Fibroblast of lung (primary cell): ENCODE data around the gene TSPOAP1. TPM values are rescaled to one million over a fixed set of nuclear protein-coding genes. Genes with fewer than 3 reads are reported as not detected.

Experiments
- DNase-seq, 2 donors: peaks; one replicate each; pipeline versions ENCODE4 v3.0.0 to v3.0.0-alpha.2; 2010; ENCODE audit warnings: low read depth in 2 of 2
- H2AFZ ChIP-seq: 2 replicates; pipeline ENCODE4 v1.5.1; 2012; ENCODE audit warnings: low read length, control low read depth, inconsistent platforms
- H3K27ac ChIP-seq: 2 replicates; pipeline ENCODE4 v1.5.1; 2011; ENCODE audit warnings: low read length, control low read depth; ENCODE audit not compliant: insufficient read depth
- H3K27me3 ChIP-seq: 2 replicates; pipeline ENCODE4 v1.5.1; 2011; ENCODE audit warnings: mild to moderate bottlenecking, low read length; ENCODE audit not compliant: control insufficient read depth, insufficient read depth
- H3K36me3 ChIP-seq: 2 replicates; pipeline ENCODE4 v1.5.1; 2011; ENCODE audit warnings: low read length; ENCODE audit not compliant: control insufficient read depth, insufficient read depth
- H3K4me1 ChIP-seq: 2 replicates; pipeline ENCODE4 v1.5.1; 2011; ENCODE audit warnings: low read length; ENCODE audit not compliant: control insufficient read depth, insufficient read depth; ENCODE audit errors: extremely low read depth
- H3K4me2 ChIP-seq: 2 replicates; pipeline ENCODE4 v1.5.1; 2011; ENCODE audit warnings: low read length, control low read depth; ENCODE audit not compliant: insufficient read depth; ENCODE audit errors: extremely low read depth
- H3K4me3 ChIP-seq, 4 experiments: fragments of 200-600 bp in 1 of 4; sonication (generic) in 1 of 4; replicated peaks in 1 of 4; 2 replicates each; pipeline ENCODE4 v1.5.1; 2011 to 2016; ENCODE audit warnings: low read length in 4 of 4, low read depth in 3 of 4, mild to moderate bottlenecking in 3 of 4, control low read depth in 2 of 4, inconsistent platforms in 1 of 4, mixed read lengths in 1 of 4; ENCODE audit not compliant: insufficient read depth in 1 of 4; ENCODE audit errors: control extremely low read depth in 1 of 4
- H3K79me2 ChIP-seq: 2 replicates; pipeline ENCODE4 v1.5.1; 2012; ENCODE audit warnings: mild to moderate bottlenecking, low read length, inconsistent platforms; ENCODE audit not compliant: control insufficient read depth, insufficient read depth
- H3K9ac ChIP-seq: 2 replicates; pipeline ENCODE4 v1.5.1; 2011; ENCODE audit warnings: mild to moderate bottlenecking, low read length, control low read depth; ENCODE audit not compliant: insufficient read depth
- H3K9me3 ChIP-seq: 2 replicates; pipeline ENCODE4 v1.5.1; 2012; ENCODE audit warnings: low read depth, low read length; ENCODE audit not compliant: control insufficient read depth, insufficient read depth
- H4K20me1 ChIP-seq: 2 replicates; pipeline ENCODE4 v1.5.1; 2011; ENCODE audit warnings: low read length; ENCODE audit not compliant: control insufficient read depth, insufficient read depth; ENCODE audit errors: extremely low read depth
- CTCF ChIP-seq, 2 donors: IDR thresholded peaks in 1 of 2; conservative IDR thresholded peaks in 1 of 2; 1 replicate in 1 of 2; 2 replicates in 1 of 2; pipeline ENCODE4 v1.5.1; 2011 to 2012; ENCODE audit warnings: low read length in 2 of 2, control low read depth in 1 of 2, inconsistent platforms in 1 of 2, low read depth in 1 of 2, mild to moderate bottlenecking in 1 of 2
- EZH2 ChIP-seq: IDR thresholded peaks from 2 replicates; pipeline ENCODE4 v1.5.1; 2012; ENCODE audit warnings: low read length, control low read depth, mild to moderate bottlenecking; ENCODE audit errors: missing control alignments
- polyA plus RNA-seq, 2 donors: library from polyadenylated mRNA; depleted of rRNA in 1 of 2; stranded (reverse) in 1 of 2; unstranded in 1 of 2; fragments of >200 nt; gene quantifications; 2 replicates each; pipeline ENCODE4 v1.2.1, GENCODE V29; 2011 to 2012; ENCODE audit warnings: missing spikeins in 1 of 2
- total RNA-seq: library from RNA; depleted of rRNA; stranded (reverse); fragments of >200 nt; gene quantifications from 2 replicates; pipeline ENCODE4 v1.2.1, GENCODE V29; 2014

Gene TSPOAP1
- total and polyA plus RNA-seq, 2 donors (not counting 1 experiment from before 2014, with no cell fraction given): 0.23 to 4.0 TPM

GRCh38 chr17:58375256-58375655, 46.7 kb upstream of the TSPOAP1 start:
- Histone ChIP-seq H3K36me3 (no peaks in the 10 kb centered on the region), H4K20me1 (no peaks in the 10 kb centered on the region), H3K4me2 (no peak overlapping the region), H3K4me1 (no peaks in the 10 kb centered on the region), H3K79me2 (no peaks in the 10 kb centered on the region), H3K4me3 (no peak overlapping the region), H3K27ac (no peak overlapping the region), H3K9me3 (no peaks in the 10 kb centered on the region), H3K9ac (no peak overlapping the region), H3K27me3 (no peaks in the 10 kb centered on the region), H2AFZ (no peak overlapping the region)
- TF ChIP-seq EZH2: no peak
- no peak for TF ChIP-seq CTCF (conservative IDR thresholded peaks at IDR 0.05 in 1 of 2, IDR thresholded peaks at IDR 0.05 in 1 of 2; ENCODE audit: low read depth in 1 of 2, low read length in 2 of 2)
- no peak for DNase-seq

GRCh38 chr17:58373923-58374322, 45.3 kb upstream of the TSPOAP1 start:
- H3K4me3 ChIP-seq: no peak overlapping the region
- no peak for TF ChIP-seq EZH2
- TF ChIP-seq CTCF (conservative IDR thresholded peaks at IDR 0.05 in 1 of 2, IDR thresholded peaks at IDR 0.05 in 1 of 2; ENCODE audit: low read depth in 1 of 2, low read length in 2 of 2): no peak
- no peak overlapping the region for H3K27ac ChIP-seq
- no peaks in the 10 kb centered on the region for H3K27me3 ChIP-seq
- H3K4me2 ChIP-seq: no peak overlapping the region
- DNase-seq: no peak
- no peaks in the 10 kb centered on the region for H3K79me2 ChIP-seq
- no peaks in the 10 kb centered on the region for H3K9me3 ChIP-seq
- no peaks in the 10 kb centered on the region for H3K36me3 ChIP-seq
- H4K20me1 ChIP-seq: no peaks in the 10 kb centered on the region
- no peak overlapping the region for H2AFZ ChIP-seq
- no peaks in the 10 kb centered on the region for H3K4me1 ChIP-seq
- H3K9ac ChIP-seq: no peak overlapping the region

- H2AFZ ChIP-seq: no peak overlapping the region
- H4K20me1 ChIP-seq: no peaks in the 10 kb centered on the region
- H3K79me2 ChIP-seq: no peaks in the 10 kb centered on the region
- H3K27ac ChIP-seq: no peak overlapping the region
- no peak overlapping the region for H3K4me2 ChIP-seq
- DNase-seq: no peak
- no peaks in the 10 kb centered on the region for H3K9me3 ChIP-seq
- H3K27me3 ChIP-seq: no peaks in the 10 kb centered on the region
- TF ChIP-seq CTCF (conservative IDR thresholded peaks at IDR 0.05 in 1 of 2, IDR thresholded peaks at IDR 0.05 in 1 of 2; ENCODE audit: low read depth in 1 of 2, low read length in 2 of 2): no peak
- no peak for TF ChIP-seq EZH2
- H3K36me3 ChIP-seq: no peaks in the 10 kb centered on the region
- H3K4me1 ChIP-seq: no peaks in the 10 kb centered on the region
- no peak overlapping the region for H3K9ac ChIP-seq
- H3K4me3 ChIP-seq: no peak overlapping the region
These were observed 44.4 kb upstream of the TSPOAP1 start for GRCh38 chr17:58373003-58373402.
